ENCODE data around the gene LSM12.

LSM12 gene

GRCh38 chr17:44095647-44096496 lies 29.4 kb upstream of the LSM12 start:
- DNase-seq, result peak; percentile 64 to 74

- DNase-seq, result no peak
These were observed 28.8 kb upstream of the LSM12 start for GRCh38 chr17:44095388-44095646.

GRCh38 chr17:44094701-44095387 lies 28.4 kb upstream of the LSM12 start:
- DNase-seq, result peak in 1 of 2 donors; percentile 40

GRCh38 chr17:44093231-44093900 lies 26.9 kb upstream of the LSM12 start:
- no peak for DNase-seq

- no peak for DNase-seq
These were observed 25.6 kb upstream of the LSM12 start for GRCh38 chr17:44092051-44092450.

- no peak for DNase-seq
These were observed 24.9 kb upstream of the LSM12 start for GRCh38 chr17:44091200-44091997.

GRCh38 chr17:44088254-44088653 lies 21.8 kb upstream of the LSM12 start:
- DNase-seq, result no peak

- DNase-seq, result no peak
These were observed 20.8 kb upstream of the LSM12 start for GRCh38 chr17:44087319-44087718.

- peak; percentile 30 to 88 for DNase-seq
These were observed 20.2 kb upstream of the LSM12 start for GRCh38 chr17:44086364-44087311.

GRCh38 chr17:44085908-44086307 lies 19.4 kb upstream of the LSM12 start:
- no peak for DNase-seq

GRCh38 chr17:44084921-44085320 lies 18.4 kb upstream of the LSM12 start:
- no peak for DNase-seq

- DNase-seq, result peak in 1 of 2 donors; percentile 35
These were observed 17.7 kb upstream of the LSM12 start for GRCh38 chr17:44084131-44084538.

- no peak for DNase-seq
These were observed 16.9 kb upstream of the LSM12 start for GRCh38 chr17:44083250-44083849.

GRCh38 chr17:44082256-44082927 lies 15.9 kb upstream of the LSM12 start:
- DNase-seq, result no peak

GRCh38 chr17:44081681-44082080 lies 15.2 kb upstream of the LSM12 start:
- no peak for DNase-seq

GRCh38 chr17:44079877-44080821 lies 13.7 kb upstream of the LSM12 start:
- DNase-seq, result peak; percentile 26 to 45

GRCh38 chr17:44078412-44078811 lies 11.9 kb upstream of the LSM12 start:
- DNase-seq, result no peak

- DNase-seq, result peak; percentile 58 to 61
These were observed 11.1 kb upstream of the LSM12 start for GRCh38 chr17:44077595-44077909.
